Anterior cingulate cortex (tissue), 58 donors: Measurements from ENCODE around the gene GABRD.

Source experiments
- DNase-seq, 58 donors: peaks; one replicate each; lab custom pipeline; 2025; lab: John Stamatoyannopoulos, UW

GABRD gene

GRCh38 chr1:2049718-2050431 lies 30.7 kb downstream of the GABRD start, which contains the start of gene PRKCZ:
Gene PRKCZ (plus strand): TSS chr1:2050411. CDS start chr1:2050631, 220 bp downstream.
- DNase-seq, result peak in 2 of 58 donors; percentile 27 to 28

GRCh38 chr1:2050461-2050792 lies 31.3 kb downstream of the GABRD start:
- no peak for DNase-seq

GRCh38 chr1:2050793-2051682 lies 31.9 kb downstream of the GABRD start:
- no peak for DNase-seq

GRCh38 chr1:2052054-2052679 lies 33.0 kb downstream of the GABRD start:
- no peak for DNase-seq

GRCh38 chr1:2052756-2053155 lies 33.6 kb downstream of the GABRD start:
- DNase-seq, result no peak

- no peak for DNase-seq
These were observed 34.1 kb downstream of the GABRD start for GRCh38 chr1:2053217-2053616.

GRCh38 chr1:2053784-2054376 lies 34.7 kb downstream of the GABRD start:
- no peak for DNase-seq

GRCh38 chr1:2054560-2054959 lies 35.4 kb downstream of the GABRD start:
- DNase-seq, result no peak

GRCh38 chr1:2055911-2056575 lies 36.9 kb downstream of the GABRD start:
- DNase-seq, result no peak

- DNase-seq, result no peak
These were observed 37.9 kb downstream of the GABRD start for GRCh38 chr1:2056955-2057590.

GRCh38 chr1:2059290-2059953 lies 40.3 kb downstream of the GABRD start:
- DNase-seq, result no peak

GRCh38 chr1:2060072-2060471 lies 40.9 kb downstream of the GABRD start:
- no peak for DNase-seq

- DNase-seq, result no peak
These were observed 41.4 kb downstream of the GABRD start for GRCh38 chr1:2060535-2060934.

GRCh38 chr1:2061065-2061778 lies 42.1 kb downstream of the GABRD start:
- no peak for DNase-seq

GRCh38 chr1:2065699-2066098 lies 46.6 kb downstream of the GABRD start:
- DNase-seq, result no peak

GRCh38 chr1:2067393-2067792 lies 48.2 kb downstream of the GABRD start:
- no peak for DNase-seq

- no peak for DNase-seq
These were observed 48.8 kb downstream of the GABRD start for GRCh38 chr1:2067981-2068380.

- no peak for DNase-seq
These were observed 49.8 kb downstream of the GABRD start for GRCh38 chr1:2068951-2069350.

- no peak for DNase-seq
These were observed 50.9 kb downstream of the GABRD start for GRCh38 chr1:2070016-2070415.
